ENCODE data around the gene ROM1.

ROM1 gene

DNA sequence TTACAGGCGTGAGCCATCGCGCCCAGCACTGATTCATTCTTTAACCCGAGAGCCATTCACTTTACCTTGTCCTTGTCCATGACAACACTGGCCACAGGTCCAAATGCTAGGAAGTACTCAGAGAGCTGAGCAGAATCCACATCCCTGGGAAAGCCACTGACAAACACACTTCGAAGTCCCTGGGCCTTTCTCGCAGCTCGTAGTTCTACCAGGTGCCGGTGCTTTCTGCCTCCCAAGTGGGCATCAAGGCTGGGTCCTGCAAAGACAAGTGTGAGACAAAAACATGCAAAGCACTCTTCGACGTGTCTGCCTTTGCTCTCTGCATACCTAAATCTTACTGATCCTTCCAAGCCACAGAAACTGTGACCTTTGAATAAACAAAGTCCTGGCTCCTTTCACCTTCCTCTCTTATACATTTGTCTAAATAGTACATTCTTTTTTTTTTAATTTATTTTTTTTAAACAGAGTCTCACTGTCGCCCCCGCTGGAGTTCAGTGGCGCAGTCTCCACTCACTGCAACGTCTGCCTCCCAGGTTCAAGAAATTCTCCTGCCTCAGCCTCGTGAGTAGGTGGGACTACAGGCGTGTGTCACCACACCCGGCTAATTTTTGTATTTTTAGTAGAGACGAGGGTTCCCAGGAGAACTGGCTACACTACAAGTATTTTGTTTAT, 24.0 kb upstream of the ROM1 start:
- DNase-seq: no peak

DNA sequence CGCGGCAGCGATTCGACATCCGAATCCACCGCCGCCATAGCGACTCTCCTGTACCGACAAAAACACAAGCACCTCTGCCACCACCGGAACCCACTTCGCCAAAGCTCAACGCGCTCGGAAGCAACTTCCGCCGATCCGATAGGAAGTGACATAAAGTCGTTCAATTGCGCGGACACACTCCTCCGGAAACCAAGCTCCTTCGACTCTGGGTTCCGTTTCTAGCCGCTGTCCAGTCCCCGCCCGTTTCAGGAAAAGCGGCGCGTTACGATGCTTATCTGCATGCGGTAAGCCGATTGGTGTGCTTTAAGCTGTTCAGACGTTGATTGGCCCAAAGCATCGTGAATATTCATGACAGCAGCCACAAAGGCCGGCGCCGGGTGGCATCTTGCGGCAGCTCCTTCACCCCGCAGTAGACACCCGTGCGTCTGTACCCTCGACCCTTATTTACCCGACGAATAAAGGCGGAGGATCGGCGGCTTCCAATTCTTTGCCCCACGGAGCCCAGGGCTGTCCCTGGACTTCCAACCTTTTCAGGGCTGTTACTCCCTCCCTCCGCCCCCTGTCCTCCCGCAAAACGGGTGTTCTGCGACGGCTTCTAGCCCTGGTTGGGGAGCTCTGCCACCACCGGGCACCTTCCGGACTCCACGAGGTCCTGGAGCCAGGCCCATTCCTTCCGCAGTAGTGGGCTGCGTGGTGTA, 21.5 kb upstream of the ROM1 start, which contains the start of gene TUT1:
Gene TUT1 (minus strand): TSS at position 76 of the 698 bp plus-strand sequence. CDS start 38 bp downstream, at position 38.
- DNase-seq: peak; percentile 98

DNA sequence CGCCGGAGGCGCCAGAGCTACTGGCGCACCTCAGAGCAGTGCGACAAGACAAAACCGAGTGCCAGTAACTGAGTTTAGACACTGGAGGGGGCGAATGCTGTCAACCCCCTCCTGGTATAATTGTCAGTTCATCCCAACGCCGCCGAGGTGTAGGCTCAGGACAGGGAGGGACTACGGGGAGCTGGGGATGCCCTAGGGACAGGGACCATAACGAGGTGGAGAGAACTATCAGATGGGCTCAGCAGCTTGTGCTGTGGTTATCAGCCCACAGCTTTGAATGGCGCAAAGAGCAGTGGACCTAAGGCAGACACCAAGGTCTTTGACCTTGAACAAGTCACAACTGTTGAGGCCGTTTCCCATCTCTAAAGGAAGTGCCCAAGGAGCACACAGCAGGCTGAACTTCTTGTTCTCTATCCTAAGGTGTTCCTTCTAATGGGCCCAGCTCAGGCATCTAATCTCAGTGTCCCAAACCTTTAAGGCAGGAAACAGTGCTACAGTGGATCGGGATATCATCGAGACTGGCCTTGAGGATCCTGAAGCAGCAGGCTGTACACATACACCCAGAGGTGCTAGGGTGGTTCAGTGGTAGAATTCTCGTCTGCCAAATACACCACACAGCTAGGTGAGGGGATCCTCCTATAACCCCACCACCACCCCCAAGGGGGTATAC, 20.8 kb upstream of the ROM1 start:
- no peak for DNase-seq

DNA sequence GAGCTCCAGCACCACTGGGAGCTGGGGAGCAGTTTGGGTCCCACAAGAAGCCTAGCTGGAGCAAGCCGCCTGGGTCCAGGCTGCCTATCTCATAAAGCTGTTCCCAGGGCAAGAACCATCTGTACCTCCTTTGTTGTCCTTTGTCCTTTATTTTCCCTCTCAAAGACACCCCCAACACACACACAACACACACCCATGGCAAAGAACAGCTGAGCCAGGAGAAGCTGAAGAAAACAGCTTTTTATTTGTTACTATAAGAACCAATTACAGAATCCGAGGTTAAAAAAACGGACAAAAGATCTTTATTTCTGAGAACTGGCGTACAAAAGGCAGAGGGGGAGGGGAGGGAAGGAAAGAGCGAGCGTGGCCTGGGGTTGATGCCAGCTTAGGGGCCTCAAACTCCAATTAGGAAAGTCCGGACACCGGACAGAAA, 20.1 kb upstream of the ROM1 start:
- no peak for DNase-seq

DNA sequence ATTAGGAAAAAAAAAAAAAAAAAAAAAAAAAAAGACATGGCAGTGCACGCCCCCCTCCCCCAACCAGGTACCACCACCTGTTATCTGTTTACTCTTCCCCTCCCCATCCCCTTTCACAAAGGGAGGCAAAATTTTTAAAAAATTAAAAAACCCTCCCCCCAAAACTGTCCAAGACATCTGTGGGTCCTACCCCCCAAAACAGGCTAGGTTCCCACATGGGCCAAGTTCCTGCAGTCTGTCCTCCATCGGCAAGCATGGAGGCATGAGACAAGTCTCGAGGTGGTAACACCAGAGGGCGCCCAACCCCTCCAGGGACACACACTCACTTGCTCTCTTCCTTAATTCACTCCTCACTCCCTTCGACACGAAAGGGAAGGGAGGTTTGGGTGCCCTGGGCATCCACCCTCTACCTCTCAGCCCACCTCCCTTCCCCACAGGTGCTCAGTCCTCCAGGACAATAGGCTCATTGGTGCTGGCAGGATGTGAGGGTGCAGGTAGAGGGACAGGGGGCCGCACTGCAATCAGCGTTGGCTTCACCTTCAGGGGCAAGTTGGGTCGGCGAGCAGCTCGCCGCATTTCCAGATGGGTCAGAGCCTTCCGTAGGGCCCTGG, 19.5 kb upstream of the ROM1 start:
- peak; percentile 64 for DNase-seq

DNA sequence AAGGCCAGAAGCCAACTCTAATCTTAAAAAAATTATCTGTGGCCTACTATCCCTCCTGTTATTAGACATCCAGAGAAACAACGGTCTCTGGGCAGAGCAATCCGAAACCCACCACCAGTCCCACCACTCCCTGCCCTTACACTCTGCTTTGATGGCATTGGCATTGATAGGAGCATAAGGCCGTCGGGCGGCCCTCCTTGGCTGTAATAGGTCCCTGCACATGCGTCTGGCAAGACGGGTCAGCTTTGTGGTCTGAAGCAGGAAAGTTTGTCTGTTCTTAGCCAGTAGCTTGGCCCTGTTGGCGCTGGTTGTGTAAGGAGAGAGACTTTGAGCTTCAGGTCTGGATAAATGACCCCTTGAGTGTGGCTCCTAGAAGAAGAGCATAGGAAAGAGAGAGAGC, 17.9 kb upstream of the ROM1 start:
- no peak for DNase-seq

DNA sequence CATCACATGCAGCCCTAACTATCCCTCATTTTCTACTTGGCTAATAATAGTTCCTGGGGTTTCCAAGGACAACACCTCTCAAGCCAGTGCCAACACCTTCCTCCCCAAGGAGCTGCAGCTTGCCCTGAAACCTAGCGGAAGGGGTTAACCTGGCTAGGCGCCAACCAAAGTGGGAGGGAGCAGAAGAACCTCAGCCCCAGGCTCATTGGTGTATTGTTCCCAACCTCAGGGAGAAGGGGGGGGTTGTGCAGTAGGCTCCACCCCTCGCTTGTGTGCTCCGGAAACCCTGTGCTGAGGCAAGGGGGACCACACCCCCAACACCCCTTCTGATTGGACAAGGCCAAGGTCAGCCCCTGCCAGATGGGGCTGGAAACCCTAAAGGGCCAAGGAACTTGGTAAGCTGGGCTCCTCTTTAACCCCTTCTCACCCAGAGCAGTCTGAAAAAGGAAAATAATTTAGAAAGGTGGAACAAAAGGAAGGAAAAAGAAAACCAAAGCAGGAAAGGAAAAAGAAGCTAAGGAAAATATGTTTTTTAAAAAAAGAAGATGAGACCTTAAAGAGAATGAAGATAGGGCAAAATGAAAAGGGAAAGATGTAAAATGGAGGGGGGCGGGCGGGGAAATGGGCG, 13.9 kb upstream of the ROM1 start:
- peak; percentile 87 for DNase-seq

DNA sequence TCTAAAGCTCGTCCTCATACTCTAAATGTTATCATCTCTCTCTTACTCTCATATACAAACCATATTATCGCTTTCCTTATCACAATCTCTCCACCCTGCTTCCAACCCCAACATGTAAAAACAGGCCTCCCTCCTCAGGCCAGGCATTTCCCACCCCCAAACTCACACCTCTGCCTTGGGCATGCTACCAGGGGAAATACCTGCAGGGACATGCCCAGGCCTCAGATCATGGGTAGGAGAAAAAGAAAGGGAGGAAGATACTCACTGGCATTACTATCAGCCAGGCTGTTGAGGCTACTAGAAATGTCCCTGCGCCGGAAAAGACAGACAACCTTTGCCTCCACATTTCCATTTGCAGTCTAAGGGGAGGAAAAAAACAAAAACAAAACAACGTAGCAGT, 13.2 kb upstream of the ROM1 start:
- DNase-seq: no peak

DNA sequence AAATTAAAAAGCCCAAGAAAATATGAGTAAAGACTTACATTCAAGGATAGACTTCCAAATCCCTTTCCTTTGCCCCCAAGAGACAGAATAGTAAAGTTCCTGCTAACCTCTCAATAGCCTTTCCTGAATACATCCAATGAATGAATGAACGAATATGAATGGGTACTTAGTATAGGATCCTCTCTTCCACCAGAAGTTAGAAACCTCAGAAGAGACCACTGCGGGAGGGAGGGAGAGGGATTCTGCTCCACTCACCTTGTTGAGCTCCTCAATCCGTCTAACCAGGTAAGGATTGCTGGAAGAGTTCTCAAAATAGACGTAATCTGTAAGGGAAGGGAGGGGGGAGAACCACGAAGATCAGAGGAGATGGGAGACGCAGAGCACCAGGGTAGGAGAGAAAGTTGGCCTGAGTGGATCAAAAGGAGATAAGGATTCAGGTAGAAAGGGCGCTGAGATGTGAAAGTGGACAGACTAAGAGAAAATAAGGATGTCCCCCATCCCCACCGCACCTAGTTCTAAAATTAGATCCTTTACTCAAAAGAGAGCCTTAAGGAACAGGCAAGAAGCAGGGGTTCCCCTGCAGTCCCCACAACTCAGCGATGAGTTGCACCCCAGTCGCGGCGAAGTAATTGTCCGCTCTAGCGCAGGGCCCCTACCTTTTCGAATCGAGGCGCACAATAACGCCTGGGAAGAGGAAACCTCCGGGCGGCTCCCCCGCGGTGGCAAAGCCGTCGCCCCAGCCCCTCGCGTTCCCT, 12.5 kb upstream of the ROM1 start:
- DNase-seq: peak; percentile 15

DNA sequence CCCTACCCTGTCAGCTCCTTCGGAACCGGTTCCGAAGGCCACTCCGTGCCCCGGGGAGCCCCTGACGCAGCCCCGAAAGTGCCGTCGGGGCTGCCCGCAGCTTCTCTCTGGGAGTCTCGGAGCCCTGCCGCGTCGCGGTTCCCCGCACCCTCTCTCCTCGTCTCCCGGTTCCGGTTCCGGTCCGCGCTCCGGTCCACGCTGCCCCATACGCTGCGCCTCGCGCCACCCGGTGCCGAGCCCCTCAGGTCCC, 12.0 kb upstream of the ROM1 start:
- DNase-seq: no peak

DNA sequence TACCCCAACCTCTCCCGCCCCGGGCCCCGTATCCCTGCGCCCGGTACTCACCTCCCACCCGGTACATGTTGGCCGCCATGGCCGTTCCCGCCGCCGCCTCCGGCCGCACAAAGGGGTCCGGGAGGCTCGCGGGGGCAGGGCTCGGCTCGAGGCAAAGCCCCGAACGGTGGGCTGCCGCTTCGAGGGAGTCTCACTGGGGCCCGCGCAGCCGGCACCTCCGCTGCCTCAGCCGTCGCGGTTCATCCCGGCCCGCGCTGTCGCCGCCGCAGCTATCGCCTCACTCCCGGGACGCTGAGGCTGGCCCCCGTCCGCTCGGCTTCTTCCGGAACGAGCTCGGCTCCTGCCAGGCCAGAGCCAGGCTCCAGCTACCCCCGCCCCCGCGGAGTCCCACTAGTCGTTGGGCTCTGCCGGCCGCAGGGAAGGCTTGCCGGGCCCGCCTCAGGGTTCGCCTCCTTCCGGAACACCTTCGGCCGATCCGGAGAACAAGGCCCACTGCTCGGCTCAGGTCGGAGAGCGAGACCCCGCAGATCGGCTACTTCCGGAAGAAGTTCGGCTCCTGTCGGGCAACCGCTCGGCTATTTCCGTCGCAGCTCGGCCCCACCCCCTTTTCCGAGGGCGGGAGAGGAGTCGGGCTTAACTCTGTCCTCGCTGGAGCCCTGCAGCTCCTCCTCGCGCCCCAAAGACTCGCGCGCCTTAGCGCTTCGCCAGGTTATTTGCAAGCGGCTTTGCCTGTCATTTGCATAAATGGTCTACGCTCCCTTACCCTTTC, 11.5 kb upstream of the ROM1 start, which contains the start of gene MTA2:
Gene MTA2 (minus strand): TSS at position 494 of the 769 bp plus-strand sequence. CDS start 415 bp downstream, at position 79.
- peak; percentile 99 for DNase-seq

DNA sequence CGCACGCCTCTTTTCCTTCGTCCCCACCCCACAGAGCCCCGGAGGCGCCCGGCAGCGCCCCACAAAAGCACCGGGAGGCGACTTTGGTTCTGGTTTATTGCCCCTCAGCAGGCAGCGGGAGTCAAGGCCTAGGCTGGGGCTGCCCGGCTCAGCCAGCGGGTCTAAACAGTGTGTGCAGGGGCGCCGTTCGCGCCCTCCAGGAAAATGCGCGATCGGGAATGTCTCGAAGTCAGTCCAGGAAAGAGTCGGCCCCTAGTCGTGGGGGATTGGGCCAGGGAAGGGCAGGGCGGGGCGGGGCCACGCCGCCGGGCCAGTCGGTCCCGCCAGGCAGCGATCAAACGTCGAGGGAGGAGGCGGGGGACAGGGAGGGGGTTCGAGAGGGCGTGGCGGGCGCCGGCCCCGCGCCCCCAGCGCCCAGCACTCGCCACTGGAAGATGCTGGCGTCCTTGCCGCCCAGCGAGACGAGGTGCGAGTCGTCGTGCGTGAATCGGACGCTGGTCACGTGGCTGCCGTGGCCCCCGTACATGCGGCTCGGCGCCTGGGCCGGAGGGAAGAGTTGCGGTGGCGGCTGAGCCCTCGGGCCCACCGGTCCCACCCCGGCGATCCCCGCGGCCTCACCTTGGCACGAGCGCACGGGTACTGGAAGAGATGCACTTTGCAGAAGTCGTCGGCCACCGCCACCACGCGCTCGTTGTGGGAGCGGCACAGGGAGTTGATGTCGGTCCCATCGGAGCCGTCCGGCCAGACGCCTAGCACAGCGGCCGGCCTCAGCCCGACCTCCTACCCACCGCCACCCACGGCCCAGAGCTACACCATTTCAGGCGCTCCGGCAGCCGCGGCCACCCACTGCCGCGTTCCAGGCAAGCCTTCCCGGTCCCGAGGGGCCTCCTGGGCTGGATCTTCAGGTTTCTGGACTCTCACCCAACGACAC, 10.7 kb upstream of the ROM1 start:
- DNase-seq: peak; percentile 82

DNA sequence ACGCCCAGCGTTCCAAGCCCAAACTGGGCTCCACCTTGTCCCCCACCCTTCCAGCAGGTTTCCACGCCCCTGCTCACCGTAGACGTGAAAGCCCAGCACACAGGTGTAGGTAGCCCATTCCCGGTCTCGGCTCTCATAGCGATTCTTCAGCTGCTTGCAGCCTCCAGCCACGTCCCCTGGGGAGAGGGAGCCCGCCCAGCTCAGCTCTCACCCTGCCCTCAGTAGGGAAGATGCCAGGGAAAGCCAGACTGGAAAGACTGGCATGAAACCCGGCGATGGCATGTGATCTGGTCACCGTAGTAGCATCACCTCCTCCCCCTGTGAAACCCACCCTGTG, 10.0 kb upstream of the ROM1 start:
- no peak for DNase-seq

DNA sequence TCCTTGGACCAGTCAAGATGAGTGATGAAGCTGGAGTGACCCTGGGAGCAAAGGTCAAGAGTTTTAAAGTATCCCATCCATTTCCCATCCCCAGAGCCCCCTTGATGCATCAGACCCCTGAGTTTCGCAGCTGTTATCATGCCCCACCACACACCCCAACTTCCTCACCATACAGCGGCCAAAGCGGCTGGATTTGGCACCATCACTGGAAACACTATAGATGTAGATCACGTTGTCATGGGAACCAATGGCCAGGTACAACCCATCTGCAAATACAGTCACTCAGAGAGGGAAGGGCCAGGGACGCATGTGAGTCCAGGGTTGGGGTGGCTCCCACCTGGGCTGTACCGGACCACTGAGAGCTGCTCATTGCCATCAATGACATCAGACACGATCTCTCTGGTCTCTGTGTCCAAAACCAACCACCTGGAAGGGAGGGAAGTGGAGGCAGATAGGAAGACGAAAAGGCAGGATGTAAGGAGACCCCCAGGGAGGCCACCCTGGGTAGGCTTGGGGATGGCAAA, 9.2 kb upstream of the ROM1 start:
- DNase-seq: no peak

DNA sequence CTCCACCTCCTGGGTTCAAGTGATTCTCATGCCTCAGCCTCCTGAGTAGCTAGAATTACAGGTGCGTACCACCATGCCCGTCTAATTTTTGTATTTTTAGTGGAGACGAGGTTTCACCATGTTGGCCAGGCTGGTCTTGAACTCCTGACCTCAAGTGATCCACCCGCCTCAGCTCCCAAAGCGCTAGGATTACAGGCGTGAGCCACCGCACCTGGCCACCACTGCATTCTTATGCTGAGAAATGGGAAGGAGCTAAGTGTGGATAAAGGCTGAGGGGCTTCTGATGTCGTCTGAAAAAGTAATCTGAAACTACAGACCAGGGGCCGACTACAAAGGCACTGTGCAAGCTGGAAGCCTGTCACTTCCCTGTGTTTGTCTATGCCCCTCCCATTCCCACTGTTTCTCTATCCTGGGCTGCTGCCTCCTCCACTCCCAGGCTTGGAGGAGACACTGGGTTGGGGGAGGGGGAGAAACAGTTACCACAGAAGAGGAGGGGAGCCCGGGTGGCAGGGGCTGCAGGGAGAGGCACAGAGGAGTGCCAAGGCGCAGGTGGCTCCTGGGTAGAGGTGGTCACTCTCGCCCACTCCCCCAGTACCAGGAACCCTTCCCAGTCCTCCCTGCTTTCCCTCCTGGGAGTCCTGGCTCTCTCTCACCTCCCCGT, 8.5 kb upstream of the ROM1 start:
- no peak for DNase-seq

DNA sequence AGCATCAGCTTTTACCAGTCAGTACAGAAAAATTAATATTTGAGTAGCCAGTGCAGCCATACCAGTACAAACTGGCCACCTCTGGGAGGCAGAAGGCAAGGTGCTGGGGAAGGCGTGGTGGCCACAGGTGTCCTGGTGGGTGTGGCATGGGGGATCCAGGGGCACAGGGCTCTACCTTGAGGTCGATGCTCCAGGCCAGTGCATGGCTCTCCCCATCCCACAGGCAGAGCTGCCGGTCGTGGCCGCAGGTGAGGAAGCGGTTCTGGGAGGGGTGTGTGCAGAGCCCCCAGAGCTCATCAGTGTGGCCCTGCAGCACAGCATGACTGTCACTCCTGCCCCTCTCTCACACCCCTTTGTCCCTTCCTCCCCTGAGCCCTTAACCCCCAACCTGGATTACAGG, 7.6 kb upstream of the ROM1 start:
- DNase-seq: no peak

DNA sequence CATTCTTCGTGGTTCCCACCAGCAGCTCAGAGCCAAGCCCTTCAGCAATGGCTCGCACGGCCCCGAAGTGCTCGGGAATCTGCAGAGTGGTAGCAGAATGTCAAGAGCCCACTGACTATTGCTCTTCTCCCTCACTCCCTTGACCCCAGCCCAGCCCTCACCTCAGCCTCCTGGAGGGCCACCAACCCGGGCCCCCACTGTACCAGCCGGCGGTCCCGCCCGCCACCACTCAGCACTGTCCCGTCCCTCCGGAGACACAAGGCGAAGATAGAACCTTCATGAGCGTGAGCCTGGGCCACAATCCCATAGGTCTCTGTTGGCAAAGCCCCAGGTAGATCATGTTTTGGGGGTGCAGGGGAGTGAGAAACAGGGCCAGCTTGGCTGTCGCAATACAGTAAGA, 7.2 kb upstream of the ROM1 start:
- DNase-seq: no peak

DNA sequence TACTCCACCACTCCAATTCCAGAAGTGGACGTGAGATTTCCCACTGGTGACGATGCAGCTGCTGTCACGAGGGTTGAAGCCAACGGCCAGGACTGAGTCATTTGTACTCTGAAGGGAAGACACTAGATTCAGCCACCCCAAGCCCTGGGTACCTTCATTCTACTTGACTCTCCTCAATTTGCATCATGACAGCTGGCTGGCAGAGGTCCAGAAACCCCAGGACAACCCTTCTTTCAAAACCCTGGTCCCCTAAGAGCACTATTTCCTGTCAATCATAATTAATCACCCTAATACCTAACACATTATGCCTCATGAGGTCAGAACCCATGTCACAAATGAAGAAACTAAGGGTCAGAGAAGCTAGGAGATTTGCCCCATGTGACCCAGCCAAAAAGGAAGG, 5.3 kb upstream of the ROM1 start:
- no peak for DNase-seq

DNA sequence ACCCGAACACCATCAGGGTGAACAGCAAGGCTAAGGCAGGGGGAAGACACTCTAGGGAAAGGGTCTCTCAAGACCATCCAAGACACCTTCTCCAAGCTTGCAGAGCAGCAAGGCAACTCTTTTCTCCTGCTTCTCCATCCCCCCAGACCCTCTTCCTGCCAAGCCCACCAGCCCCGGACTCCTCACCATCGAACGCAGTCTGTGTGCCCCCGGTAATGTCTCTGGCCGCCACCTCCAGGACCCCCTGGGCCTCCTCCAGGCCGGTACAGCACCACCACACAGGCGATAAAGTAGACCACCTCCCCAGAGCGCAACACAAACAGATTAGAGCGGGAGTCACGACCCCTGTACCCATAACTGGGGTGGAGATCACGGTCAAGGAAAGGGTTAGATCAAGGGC, 4.3 kb upstream of the ROM1 start:
- DNase-seq: no peak

DNA sequence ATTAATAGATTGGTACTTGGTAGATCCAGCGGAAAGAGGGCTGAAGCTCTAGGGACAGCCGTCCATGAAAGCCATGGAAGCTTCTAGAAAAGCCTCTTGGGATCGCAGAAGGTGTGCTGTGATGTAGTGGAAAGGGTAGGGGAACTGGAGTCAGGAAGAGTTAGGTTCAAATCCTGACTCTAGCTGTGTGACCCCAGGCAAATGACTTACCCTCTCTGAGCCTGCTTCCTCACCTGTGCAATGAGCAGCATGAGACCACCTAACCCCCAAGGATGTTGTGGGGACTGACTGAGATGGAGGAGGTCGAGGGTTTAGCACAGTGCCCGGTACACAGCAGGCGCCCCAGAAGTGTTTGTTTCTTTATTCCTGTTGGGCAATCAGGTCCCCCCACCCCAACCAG, 2.7 kb upstream of the ROM1 start:
- no peak for DNase-seq
